ENCODE data around the gene LMTK2.

Gene LMTK2

GRCh38 chr7:98223898-98224700 is 117.4 kb downstream of the LMTK2 start:
- no peak overlapping the region for H3K9ac ChIP-seq (ENCODE audit: low read length)
- no peaks in the 10 kb centered on the region for H3K36me3 ChIP-seq (ENCODE audit: control insufficient read depth, insufficient read depth, low read length)
- H3K27me3 ChIP-seq (ENCODE audit: control insufficient read depth, insufficient read depth, low read length), result no peaks in the 10 kb centered on the region

DNA sequence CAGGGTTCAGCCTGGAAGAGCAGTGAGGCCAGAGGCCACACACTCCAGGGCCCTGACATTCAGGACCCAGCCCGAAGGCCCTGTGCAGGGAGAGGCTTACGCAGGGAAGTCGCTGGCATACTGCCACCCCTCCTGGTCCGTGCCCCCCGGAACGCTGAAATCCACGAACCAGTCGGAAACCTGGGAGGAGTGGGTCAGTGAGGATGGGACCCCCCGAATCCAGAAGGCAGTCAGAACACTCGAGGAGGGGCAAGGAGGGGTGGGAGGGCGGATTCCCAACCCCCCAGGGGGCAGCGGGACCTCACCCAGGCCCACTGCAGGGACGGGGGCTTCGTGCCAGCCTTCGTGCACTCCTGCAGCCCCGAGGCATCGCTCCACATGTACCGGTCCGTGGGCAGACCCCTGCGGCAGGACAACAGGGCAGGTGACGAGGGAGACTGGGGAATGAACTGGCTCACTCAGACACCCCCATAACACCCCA is 118.1 kb downstream of the LMTK2 start:
- Histone ChIP-seq H3K4me1 (ENCODE audit: control insufficient read depth, insufficient read depth, low read length) (no peaks in the 10 kb centered on the region), H3K27ac (ENCODE audit: low read depth, low read length) (no peak overlapping the region), H3K4me3 (ENCODE audit: low read length) (no peak overlapping the region), H3K36me3 (ENCODE audit: control insufficient read depth, insufficient read depth, low read length) (no peaks in the 10 kb centered on the region), H3K9ac (ENCODE audit: low read length) (no peak overlapping the region), H3K27me3 (ENCODE audit: control insufficient read depth, insufficient read depth, low read length) (no peaks in the 10 kb centered on the region)

More at GRCh38 chr7:98223898-98224700, 117.4 kb downstream of the LMTK2 start:
- Histone ChIP-seq H3K27ac (ENCODE audit: low read depth, low read length) (no peak overlapping the region), H3K4me1 (ENCODE audit: control insufficient read depth, insufficient read depth, low read length) (no peaks in the 10 kb centered on the region), H3K4me3 (ENCODE audit: low read length) (no peak overlapping the region)

- Histone ChIP-seq H3K4me1 (ENCODE audit: control insufficient read depth, insufficient read depth, low read length) (no peaks in the 10 kb centered on the region), H3K27ac (ENCODE audit: low read depth, low read length) (no peak overlapping the region), H3K4me3 (ENCODE audit: low read length) (no peak overlapping the region), H3K9ac (ENCODE audit: low read length) (no peak overlapping the region), H3K27me3 (ENCODE audit: control insufficient read depth, insufficient read depth, low read length) (no peaks in the 10 kb centered on the region), H3K36me3 (ENCODE audit: control insufficient read depth, insufficient read depth, low read length) (peaks cover 2% of the 10 kb centered on the region)
These were observed 119.4 kb downstream of the LMTK2 start for GRCh38 chr7:98225913-98226614.

GRCh38 chr7:98227939-98228338 is 121.3 kb downstream of the LMTK2 start:
- Histone ChIP-seq H3K9ac (ENCODE audit: low read length) (no peak overlapping the region), H3K36me3 (ENCODE audit: control insufficient read depth, insufficient read depth, low read length) (peaks cover 2% of the 10 kb centered on the region), H3K4me1 (ENCODE audit: control insufficient read depth, insufficient read depth, low read length) (no peaks in the 10 kb centered on the region), H3K27ac (ENCODE audit: low read depth, low read length) (no peak overlapping the region), H3K27me3 (ENCODE audit: control insufficient read depth, insufficient read depth, low read length) (no peaks in the 10 kb centered on the region), H3K4me3 (ENCODE audit: low read length) (no peak overlapping the region)

- Histone ChIP-seq H3K4me1 (ENCODE audit: control insufficient read depth, insufficient read depth, low read length) (no peaks in the 10 kb centered on the region), H3K9ac (ENCODE audit: low read length) (no peak overlapping the region), H3K4me3 (ENCODE audit: low read length) (no peak overlapping the region), H3K36me3 (ENCODE audit: control insufficient read depth, insufficient read depth, low read length) (peaks cover 2% of the 10 kb centered on the region), H3K27ac (ENCODE audit: low read depth, low read length) (no peak overlapping the region), H3K27me3 (ENCODE audit: control insufficient read depth, insufficient read depth, low read length) (no peaks in the 10 kb centered on the region)
These were observed 122.1 kb downstream of the LMTK2 start for GRCh38 chr7:98228801-98229200.

DNA sequence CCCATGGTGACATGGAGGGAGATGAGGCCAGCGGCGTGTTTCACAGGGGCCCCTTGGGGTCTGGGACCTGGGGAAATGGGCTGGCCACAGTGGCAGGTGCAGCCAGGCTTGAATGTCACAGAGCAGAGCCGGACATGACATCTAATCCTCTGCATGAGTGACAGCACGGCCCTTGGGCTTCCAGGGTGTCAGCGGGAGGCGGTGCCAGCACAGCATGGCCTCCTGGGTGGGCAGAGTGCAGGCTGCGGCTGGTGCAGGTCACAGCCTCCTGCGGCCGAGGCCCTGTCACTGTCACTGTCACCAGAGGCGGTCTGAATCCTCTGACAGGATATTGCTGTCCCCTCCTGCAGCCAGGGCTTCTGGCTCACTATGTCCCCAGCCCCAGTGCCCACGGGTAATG is 122.8 kb downstream of the LMTK2 start:
- Histone ChIP-seq H3K27ac (ENCODE audit: low read depth, low read length) (no peak overlapping the region), H3K9ac (ENCODE audit: low read length) (no peak overlapping the region), H3K4me1 (ENCODE audit: control insufficient read depth, insufficient read depth, low read length) (no peaks in the 10 kb centered on the region), H3K27me3 (ENCODE audit: control insufficient read depth, insufficient read depth, low read length) (no peaks in the 10 kb centered on the region), H3K4me3 (ENCODE audit: low read length) (no peak overlapping the region), H3K36me3 (ENCODE audit: control insufficient read depth, insufficient read depth, low read length) (peaks cover 2% of the 10 kb centered on the region)

GRCh38 chr7:98229991-98230745 is 123.5 kb downstream of the LMTK2 start:
- Histone ChIP-seq H3K4me3 (ENCODE audit: low read length) (no peak overlapping the region), H3K27ac (ENCODE audit: low read depth, low read length) (no peak overlapping the region), H3K36me3 (ENCODE audit: control insufficient read depth, insufficient read depth, low read length) (peaks cover 2% of the 10 kb centered on the region), H3K27me3 (ENCODE audit: control insufficient read depth, insufficient read depth, low read length) (no peaks in the 10 kb centered on the region), H3K9ac (ENCODE audit: low read length) (no peak overlapping the region), H3K4me1 (ENCODE audit: control insufficient read depth, insufficient read depth, low read length) (no peaks in the 10 kb centered on the region)

- Histone ChIP-seq H3K36me3 (ENCODE audit: control insufficient read depth, insufficient read depth, low read length) (peaks cover 2% of the 10 kb centered on the region), H3K4me1 (ENCODE audit: control insufficient read depth, insufficient read depth, low read length) (no peaks in the 10 kb centered on the region), H3K4me3 (ENCODE audit: low read length) (no peak overlapping the region), H3K9ac (ENCODE audit: low read length) (no peak overlapping the region), H3K27me3 (ENCODE audit: control insufficient read depth, insufficient read depth, low read length) (no peaks in the 10 kb centered on the region), H3K27ac (ENCODE audit: low read depth, low read length) (no peak overlapping the region)
These were observed 124.2 kb downstream of the LMTK2 start for GRCh38 chr7:98230746-98231471.

- Histone ChIP-seq H3K36me3 (ENCODE audit: control insufficient read depth, insufficient read depth, low read length) (peaks cover 2% of the 10 kb centered on the region), H3K27ac (ENCODE audit: low read depth, low read length) (no peak overlapping the region), H3K9ac (ENCODE audit: low read length) (no peak overlapping the region), H3K4me3 (ENCODE audit: low read length) (no peak overlapping the region), H3K27me3 (ENCODE audit: control insufficient read depth, insufficient read depth, low read length) (no peaks in the 10 kb centered on the region), H3K4me1 (ENCODE audit: control insufficient read depth, insufficient read depth, low read length) (no peaks in the 10 kb centered on the region)
These were observed 125.0 kb downstream of the LMTK2 start for GRCh38 chr7:98231493-98232262.

DNA sequence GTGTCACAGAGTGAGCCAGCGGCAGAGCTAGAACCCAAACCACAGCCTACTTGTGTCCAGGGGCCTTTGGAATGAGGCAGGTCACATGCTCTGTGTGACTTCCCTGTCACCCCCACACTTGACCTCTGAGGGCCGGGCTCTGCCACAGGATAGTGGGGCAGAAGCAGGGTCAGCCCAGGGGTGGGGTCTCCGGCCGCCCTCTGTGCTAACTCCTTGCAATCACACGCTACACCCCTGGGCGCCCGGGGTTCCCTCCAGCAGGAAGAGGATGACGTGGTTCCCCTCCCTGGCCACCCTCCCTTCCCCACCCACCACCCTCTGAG is 125.6 kb downstream of the LMTK2 start:
- Histone ChIP-seq H3K27ac (ENCODE audit: low read depth, low read length) (no peak overlapping the region), H3K36me3 (ENCODE audit: control insufficient read depth, insufficient read depth, low read length) (peaks cover 2% of the 10 kb centered on the region), H3K9ac (ENCODE audit: low read length) (no peak overlapping the region), H3K27me3 (ENCODE audit: control insufficient read depth, insufficient read depth, low read length) (no peaks in the 10 kb centered on the region), H3K4me1 (ENCODE audit: control insufficient read depth, insufficient read depth, low read length) (no peaks in the 10 kb centered on the region), H3K4me3 (ENCODE audit: low read length) (no peak overlapping the region)

DNA sequence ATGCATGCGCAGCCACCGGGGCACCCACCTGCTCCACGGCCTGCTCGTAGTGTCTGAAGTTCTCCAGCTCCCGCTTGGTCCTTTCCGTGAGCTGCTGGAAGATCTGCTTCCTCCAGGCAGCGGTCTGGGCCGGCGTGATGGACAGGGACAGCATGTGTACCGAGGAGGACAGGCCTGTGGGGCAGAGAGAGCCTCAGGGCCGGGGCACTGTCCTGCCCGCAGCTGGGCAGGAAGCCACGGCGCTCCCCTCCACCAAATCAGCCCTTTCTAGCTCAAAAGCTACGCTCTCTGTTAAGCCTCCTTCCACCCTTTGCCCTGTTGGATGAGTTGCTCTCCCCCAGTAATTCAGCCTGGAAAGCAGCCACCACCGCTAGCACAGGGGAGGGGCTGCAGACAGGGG is 126.1 kb downstream of the LMTK2 start:
- Histone ChIP-seq H3K4me3 (ENCODE audit: low read length) (no peak overlapping the region), H3K36me3 (ENCODE audit: control insufficient read depth, insufficient read depth, low read length) (peaks cover 2% of the 10 kb centered on the region), H3K27me3 (ENCODE audit: control insufficient read depth, insufficient read depth, low read length) (no peaks in the 10 kb centered on the region), H3K9ac (ENCODE audit: low read length) (no peak overlapping the region), H3K27ac (ENCODE audit: low read depth, low read length) (no peak overlapping the region), H3K4me1 (ENCODE audit: control insufficient read depth, insufficient read depth, low read length) (no peaks in the 10 kb centered on the region)
